Measurements from ENCODE around the gene FANCE.
"Not testable (repeated sequence)": the region's sequence is repeated elsewhere in the genome, so short reads cannot be mapped to it uniquely, and the experiment has no call there.

The FANCE gene

DNA sequence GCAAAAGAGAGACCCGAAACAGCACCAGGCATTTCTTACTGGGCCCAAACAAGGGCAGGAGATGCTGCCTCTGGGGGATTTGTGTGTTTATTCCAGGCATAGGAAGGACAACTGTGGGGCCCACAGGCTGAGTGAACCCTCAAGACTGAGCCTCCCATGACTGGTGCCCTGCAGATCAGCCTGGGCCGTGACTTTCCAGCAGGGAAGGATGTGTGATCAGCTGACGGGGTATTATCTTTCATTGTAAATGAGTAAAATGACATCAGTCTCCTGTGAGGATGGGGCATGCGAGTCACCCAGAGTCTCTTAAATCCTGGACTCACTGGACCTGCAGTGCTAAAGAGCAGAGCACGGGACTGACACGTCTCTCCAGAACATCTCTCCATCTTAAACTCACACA, 48.6 kb downstream of the FANCE start:
- no peak for DNase-seq

DNA sequence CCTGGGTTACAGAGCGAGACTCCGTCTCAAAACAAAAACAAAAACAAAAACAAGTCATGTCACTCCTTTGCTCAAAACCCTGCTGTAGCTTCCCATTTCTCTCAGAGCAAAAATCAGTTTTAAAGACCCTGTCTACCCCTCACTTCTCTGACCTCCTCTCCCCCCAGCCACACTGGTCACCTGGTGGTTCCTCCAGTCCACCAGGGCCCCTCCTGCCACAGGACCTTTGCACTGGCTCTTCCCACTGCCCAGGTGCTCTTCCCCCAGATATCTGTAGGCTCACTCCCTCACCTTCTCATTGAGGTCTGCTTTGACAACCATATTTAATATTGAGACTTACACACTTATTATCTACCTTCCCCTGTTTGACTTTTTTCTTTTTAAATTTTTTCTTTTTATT, 49.6 kb downstream of the FANCE start:
- no peak for DNase-seq

DNA sequence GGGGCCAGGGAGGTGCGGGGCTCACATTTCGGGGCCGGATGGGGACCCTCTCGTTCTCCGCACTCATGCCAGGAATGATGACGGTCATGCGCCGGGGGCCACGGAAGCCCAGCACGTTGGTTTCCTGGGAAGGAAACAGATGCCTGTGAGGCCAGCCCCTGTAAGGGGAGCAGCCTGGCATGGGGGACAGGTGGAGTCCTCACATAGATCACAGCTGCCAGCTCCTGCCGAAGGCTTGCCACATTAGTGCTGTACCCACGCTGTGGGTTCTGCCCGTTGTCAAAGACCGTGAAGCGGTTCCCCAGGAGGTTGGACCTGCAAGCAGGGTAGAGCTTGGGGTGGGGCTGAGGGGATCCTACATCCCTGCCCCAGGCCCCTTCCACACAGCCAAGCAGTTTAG, 51.4 kb downstream of the FANCE start:
- DNase-seq = no peak

DNA sequence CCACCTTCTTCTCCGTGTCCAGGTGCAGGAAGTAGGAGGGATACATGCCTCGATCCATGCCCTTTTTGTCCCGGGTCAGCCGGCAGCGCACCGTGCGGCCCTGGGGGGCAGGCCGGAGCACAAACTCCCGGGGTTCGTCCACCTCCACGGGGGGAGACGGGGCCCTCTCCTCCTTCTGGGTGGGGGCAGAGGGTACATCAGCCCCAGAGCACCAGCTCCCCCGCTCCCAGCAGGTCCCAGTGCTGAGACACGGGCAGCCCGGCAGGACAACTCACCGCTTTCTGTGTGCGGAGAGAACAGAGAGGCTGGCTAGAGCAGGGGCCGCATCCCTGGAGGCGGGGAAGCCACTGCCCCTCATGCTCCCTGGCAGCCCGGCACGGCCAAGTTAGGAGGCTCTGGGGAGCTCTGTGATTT, 53.9 kb downstream of the FANCE start:
- DNase-seq = no peak

DNA sequence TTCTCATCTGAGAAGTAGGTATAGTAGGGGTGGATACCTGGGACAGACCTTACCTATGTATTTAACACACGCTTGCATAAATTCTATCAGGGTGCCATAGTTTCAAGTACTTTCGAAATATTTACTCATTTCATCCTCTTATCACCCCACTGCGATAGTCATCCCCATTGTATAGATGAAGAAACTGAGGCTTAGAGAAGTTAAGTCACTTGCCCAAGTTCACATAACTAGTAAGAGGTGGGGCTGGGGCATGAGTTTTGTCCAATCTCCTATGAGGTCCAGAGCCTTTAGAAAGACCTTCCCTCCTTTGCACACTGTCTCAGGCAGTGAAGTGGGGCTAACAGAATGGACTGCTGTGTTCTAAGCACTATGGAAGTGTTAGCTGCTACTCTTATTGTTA, 54.4 kb downstream of the FANCE start:
- no peak for DNase-seq

DNA sequence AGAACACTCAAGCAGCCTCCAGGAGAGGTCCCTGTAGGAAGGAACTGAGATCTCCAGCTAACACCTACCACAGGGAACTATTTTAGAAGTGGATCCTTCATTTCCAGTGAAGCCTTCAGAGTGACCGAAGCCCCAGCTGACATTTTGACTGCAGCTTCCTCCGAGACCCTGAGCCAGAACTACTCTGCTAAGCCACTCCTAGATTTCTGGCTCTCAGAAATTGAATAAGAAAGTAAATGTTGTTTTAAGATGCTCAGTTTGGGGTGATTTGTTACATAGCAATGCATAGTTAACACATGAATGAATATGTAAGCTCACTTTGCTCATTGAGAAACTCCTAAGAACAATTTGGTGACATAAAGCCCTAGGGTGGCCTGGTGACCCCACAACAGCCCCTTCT, 55.1 kb downstream of the FANCE start:
- DNase-seq = no peak

DNA sequence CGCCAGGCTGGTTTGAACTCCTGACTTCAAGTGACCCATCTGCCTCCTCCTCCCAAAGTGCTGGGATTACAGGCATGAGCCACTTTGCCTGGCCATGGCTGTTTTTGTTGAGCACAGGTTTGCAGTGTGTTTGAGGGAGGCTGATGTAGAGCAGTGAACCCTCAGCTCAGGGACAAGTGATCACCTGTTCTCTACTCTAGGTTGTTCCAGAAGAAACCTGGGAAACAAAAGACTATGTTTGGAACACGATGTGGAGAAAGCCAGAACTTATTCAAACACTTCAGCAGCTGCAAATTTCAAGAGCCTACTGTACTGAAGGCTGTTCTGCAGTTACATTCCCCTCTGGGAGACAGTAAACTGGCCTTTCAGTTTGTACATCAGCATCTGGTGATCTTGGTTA, 55.9 kb downstream of the FANCE start:
- no peak for DNase-seq

DNA sequence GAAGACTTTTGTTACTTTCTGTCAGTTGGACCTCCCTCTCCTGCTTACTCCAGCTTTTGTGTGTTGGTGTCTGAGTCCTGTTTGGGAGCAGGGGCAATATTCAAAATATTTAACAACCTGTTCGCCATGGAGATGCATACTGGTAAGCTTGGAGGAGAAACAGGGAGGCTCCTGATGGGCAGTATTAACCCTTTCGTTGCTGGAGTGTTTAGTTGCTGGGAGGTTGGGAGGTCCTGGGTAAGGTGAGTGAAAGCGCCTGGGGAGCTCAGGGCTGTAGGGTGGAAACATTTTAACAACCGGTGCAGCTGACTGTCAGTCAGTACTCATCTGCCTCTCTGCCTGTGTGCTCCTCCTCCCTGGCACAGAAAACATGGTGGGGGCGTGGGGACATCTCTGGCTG, 56.4 kb downstream of the FANCE start:
- DNase-seq = no peak

DNA sequence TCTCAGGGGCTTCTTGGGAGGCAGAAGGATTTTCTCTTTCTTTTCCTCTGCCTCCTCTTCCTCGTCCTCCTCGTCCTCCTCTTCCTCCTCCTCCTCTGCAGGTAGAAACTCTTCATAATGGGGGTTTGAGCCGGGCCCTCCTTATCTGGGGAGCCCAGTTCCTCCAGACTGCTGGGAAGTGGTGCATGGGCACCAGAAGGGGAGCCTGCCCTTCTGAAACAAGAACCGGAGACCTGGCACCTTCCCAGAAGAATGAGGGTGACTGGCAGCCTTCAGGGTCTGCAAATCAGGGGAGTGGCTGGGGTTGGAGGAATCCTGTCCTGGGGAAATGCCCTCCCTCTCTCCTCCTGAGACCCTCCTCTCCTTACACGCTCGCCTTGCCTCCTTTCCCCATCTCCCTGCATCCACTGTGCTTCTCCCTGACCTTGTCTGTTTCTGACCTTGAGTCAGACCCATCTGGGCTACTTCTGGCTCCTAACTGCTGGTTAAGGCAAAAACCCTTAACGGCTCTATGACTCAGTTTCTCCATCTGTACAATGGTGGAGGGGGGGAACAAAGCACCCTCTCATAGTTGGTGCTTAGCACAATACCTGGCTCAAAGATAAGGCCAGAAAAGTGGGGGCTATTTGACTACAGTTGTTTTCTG, 58.9 kb downstream of the FANCE start:
- DNase-seq = no peak

DNA sequence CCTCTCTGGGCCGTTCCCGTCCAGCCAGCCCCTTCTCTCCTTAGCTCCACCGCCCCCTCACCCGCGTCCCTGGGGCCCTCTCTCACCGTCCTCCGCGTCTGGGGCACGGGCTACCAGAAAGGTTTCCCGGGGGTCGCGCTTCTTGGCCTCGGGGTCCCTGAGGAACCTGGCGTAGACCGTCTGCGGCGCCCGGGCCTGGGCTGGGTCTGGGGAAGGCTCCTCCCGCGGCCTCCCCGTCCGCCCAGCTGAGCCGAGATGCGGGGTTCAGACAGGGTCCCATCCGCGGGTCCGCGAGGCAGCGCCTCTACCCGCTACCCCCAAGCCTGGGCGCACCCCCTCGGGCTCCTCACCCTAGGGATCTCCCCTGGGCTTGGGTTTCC, 59.4 kb downstream of the FANCE start:
- no peak for DNase-seq

DNA sequence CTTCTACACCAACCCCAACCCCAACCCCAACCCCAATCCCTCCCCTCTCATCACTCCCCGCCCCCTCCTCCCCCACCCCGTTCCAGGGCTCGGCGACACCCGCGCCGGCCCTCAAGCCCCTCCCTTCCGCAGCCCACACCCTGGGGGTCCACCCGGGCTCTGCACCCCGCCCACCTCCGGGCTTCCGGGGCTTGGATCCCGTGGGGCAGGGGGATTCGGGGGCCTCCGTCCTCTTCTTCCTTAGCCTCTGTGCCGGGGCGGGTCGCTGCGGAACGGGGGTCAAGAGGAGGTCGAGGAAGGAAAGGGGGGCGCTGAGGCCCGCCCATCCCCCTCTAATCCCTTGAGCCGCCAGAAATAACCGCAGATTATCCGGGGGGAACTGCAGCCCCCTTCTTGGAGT, 59.9 kb downstream of the FANCE start:
- DNase-seq = no peak

DNA sequence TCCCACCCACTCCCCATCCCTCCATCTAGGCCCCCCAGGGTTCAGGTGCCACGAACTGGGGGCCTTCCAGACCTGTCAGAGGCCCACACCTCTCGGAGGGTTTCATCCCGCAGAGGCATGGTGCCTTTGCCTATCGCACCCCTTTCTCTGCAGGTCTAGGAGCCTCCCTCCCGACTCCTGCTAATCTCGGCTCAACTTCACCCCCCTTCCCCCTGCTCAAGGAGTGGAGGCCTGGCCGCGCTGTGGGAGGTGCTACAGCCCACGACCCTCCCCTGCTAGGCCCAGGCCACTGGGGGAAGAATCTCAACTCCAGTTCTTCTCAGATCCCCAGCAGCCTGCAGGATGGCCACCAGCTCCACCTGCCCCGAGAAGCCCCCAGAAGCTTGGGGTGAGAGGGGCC, 60.6 kb downstream of the FANCE start, which contains the start of gene TULP1:
TSS of gene TULP1 (minus strand) at position 157 of the 400 bp plus-strand sequence. CDS start at position 119, 38 bp downstream.
- DNase-seq = no peak

DNA sequence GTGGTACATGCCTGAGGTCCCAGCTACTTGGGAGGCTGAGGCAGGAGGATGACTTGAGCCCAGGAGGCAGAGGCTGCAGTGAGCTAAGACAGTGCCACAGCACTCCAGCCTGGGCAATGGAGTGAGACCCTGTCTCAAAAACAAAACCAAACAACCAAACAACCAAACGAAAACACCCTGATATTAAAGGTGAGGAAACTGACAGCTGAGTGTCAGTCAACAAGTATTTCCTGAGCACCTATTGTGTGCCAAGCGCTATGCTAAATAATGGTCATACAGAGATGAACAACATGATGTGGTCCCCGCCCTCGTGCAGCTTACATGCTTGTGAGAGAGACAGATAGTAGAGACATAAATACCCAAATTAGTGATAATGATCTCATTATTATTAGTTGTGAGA, 62.4 kb downstream of the FANCE start:
- DNase-seq = no peak

DNA sequence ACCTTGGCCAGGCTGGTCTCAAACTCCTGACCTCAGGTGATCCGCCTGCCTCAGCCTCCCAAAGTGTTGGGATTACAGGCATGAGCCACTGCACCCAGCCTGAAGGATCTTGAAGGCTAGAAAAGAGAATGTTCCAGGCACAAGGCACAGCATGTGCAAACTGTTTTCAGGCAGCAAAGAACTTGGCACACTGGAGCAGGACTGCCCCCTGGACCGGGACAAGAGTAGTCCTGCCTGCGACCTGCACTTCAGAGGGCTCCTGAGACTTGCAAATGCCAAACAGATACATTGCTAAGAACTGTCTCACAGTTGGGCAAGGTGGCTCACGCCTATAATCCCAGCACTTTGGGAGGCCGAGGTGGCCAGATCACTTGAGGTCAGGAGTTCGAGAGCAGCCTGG, 63.8 kb downstream of the FANCE start:
- not testable (repeated sequence) for DNase-seq
